ENCODE results near the gene SPATA33. TPM values are rescaled to one million over a fixed set of nuclear protein-coding genes. Genes with fewer than 3 reads are reported as not detected.

The SPATA33 gene
- total and polyA plus RNA-seq, 2 experiments from 2014 or later = 4.4 to 16.8 TPM

DNA sequence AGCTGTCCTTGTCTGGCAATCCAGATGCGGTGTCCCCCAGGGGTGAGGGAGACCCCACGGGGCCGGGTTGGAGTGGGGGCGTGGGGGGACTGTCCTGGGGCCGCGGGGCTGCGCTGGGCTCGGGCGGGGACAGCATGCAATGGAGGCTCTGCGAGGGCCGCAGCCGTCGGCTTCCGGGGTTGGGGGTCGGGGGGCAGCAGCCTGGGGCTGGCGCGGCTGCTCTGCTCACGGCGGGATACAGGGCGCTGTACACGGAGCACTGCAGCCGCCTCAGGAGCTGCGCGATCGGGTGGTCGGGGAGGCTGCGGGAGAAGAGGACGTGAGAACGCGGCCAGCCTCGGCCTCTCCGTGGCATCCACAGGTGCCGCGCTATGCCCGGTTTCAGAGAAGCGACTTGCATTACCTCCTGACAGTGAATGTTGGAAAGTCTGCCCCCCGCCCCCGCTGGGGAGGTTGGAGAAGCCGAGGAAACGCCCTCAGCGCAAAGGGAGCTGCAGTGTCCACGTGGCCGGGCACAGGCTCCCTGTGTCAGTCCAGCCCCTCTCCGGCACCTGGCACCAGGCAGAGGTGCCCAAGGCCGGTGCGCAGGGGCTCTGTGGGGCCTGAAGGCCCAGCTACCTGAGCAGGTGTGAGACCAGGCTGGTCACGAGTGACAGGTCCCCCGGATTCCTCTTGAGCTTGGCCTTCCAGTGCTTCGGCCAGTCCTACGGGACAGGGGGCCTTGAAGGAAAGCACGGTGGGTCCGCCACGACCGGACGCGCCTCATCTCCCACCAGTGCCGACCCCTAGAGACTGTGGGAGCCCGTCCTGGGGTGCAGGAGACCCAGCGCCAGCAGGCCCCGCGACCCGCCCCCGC, 53.3 kb downstream of the SPATA33 start:
- H3K4me3 ChIP-seq = no peak overlapping the region
- H4K20me1 ChIP-seq (ENCODE audit: insufficient read depth, poor library complexity, severe bottlenecking) = no peaks in the 10 kb centered on the region
- H3K4me1 ChIP-seq (ENCODE audit: insufficient read depth) = peaks cover 4% of the 10 kb centered on the region
- no peaks in the 10 kb centered on the region for H3K36me3 ChIP-seq (replicated peaks; ENCODE audit: insufficient read depth, low read depth)
- no peaks in the 10 kb centered on the region for H3K27me3 ChIP-seq
- H3K4me2 ChIP-seq = no peak overlapping the region
- DNase-seq (ENCODE audit: low spot score) = no peak
- H2AFZ ChIP-seq = no peak overlapping the region
- no peaks in the 10 kb centered on the region for H3K9me3 ChIP-seq (ENCODE audit: low read depth)
- H3K79me2 ChIP-seq = no peaks in the 10 kb centered on the region
- WGBS (ENCODE audit: low lambda C conversion rate, missing lambda C conversion rate) = 95% methylated on average over 38 of the region's 63 CpGs
- TF ChIP-seq EZH2 (IDR thresholded peaks at IDR 0.05; ENCODE audit: borderline replicate concordance) (no peak), CTCF (IDR thresholded peaks at IDR 0.05; ENCODE audit: poor library complexity) (no peak), EZH2phosphoT487 (IDR thresholded peaks at IDR 0.05; ENCODE audit: low read depth, severe bottlenecking, unreplicated experiment) (no peak)
- no peaks in the 10 kb centered on the region for H3K9me2 ChIP-seq (replicated peaks; ENCODE audit: insufficient read depth)
- H3K27ac ChIP-seq = no peak overlapping the region

DNA sequence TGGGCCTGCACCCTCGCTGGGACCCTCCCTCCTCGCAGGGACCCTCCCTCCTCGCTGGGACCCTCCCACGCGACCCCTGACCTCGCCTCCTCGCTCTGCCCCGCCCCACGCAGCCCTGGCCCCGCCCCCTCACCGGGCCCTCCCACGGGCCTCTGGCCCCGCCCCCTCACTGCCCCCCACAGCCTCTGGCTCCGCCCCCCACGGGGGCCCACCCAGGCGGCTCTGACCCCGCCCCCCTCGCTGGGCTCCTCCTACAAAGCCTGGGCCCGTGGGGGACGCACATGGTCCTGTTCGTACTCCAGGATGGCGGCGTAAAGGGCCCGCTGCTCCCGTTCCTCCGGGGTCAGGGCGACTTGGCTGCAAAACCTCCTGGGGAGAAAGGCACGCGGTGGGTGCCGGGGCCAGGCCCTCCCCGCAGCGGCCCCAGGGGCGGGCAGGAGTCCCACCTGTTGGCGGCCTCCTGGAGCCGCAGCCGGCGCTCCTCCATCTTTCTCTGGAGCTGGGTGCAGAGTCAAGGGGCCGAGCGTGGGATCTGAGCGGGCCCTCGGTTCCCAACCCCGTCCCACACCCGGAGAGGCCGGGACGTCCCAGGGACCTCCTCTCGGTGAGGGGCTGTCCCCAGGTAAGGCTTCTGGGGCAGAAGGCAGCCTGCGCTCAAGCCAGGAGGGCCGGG, 54.1 kb downstream of the SPATA33 start:
- no peaks in the 10 kb centered on the region for H4K20me1 ChIP-seq (ENCODE audit: insufficient read depth, poor library complexity, severe bottlenecking)
- H3K36me3 ChIP-seq (replicated peaks; ENCODE audit: insufficient read depth, low read depth) = no peaks in the 10 kb centered on the region
- peaks cover 4% of the 10 kb centered on the region for H3K4me1 ChIP-seq (ENCODE audit: insufficient read depth)
- H2AFZ ChIP-seq = peak overlapping the region; percentile 35
- H3K9me3 ChIP-seq (ENCODE audit: low read depth) = no peaks in the 10 kb centered on the region
- WGBS (ENCODE audit: low lambda C conversion rate, missing lambda C conversion rate) = 15% methylated on average over 34 of the region's 48 CpGs
- H3K79me2 ChIP-seq = no peaks in the 10 kb centered on the region
- TF ChIP-seq CTCF (IDR thresholded peaks at IDR 0.05; ENCODE audit: poor library complexity) (no peak), EZH2 (IDR thresholded peaks at IDR 0.05; ENCODE audit: borderline replicate concordance) (no peak), EZH2phosphoT487 (IDR thresholded peaks at IDR 0.05; ENCODE audit: low read depth, severe bottlenecking, unreplicated experiment) (no peak)
- H3K27ac ChIP-seq = no peak overlapping the region
- peak; percentile 70 for DNase-seq (ENCODE audit: low spot score)
- peak overlapping the region; percentile 90 for H3K4me2 ChIP-seq
- no peaks in the 10 kb centered on the region for H3K9me2 ChIP-seq (replicated peaks; ENCODE audit: insufficient read depth)
- peak overlapping the region; percentile 23 for H3K4me3 ChIP-seq
- no peaks in the 10 kb centered on the region for H3K27me3 ChIP-seq

- peak; percentile 17 for DNase-seq (ENCODE audit: low spot score)
- no peak overlapping the region for H3K27ac ChIP-seq
- peak overlapping the region; percentile 90 for H3K4me2 ChIP-seq
- 26% methylated on average over 12 of the region's 22 CpGs for WGBS (ENCODE audit: low lambda C conversion rate, missing lambda C conversion rate)
- peaks cover 4% of the 10 kb centered on the region for H3K4me1 ChIP-seq (ENCODE audit: insufficient read depth)
- no peaks in the 10 kb centered on the region for H3K27me3 ChIP-seq
- no peaks in the 10 kb centered on the region for H3K36me3 ChIP-seq (replicated peaks; ENCODE audit: insufficient read depth, low read depth)
- no peak for TF ChIP-seq CTCF (IDR thresholded peaks at IDR 0.05; ENCODE audit: poor library complexity)
- TF ChIP-seq EZH2 (IDR thresholded peaks at IDR 0.05; ENCODE audit: borderline replicate concordance) = no peak
- TF ChIP-seq EZH2phosphoT487 (IDR thresholded peaks at IDR 0.05; ENCODE audit: low read depth, severe bottlenecking, unreplicated experiment) = no peak
- H3K4me3 ChIP-seq = peak overlapping the region; percentile 23
- no peaks in the 10 kb centered on the region for H4K20me1 ChIP-seq (ENCODE audit: insufficient read depth, poor library complexity, severe bottlenecking)
- H3K9me3 ChIP-seq (ENCODE audit: low read depth) = no peaks in the 10 kb centered on the region
- no peaks in the 10 kb centered on the region for H3K79me2 ChIP-seq
- no peaks in the 10 kb centered on the region for H3K9me2 ChIP-seq (replicated peaks; ENCODE audit: insufficient read depth)
- peak overlapping the region; percentile 35 for H2AFZ ChIP-seq
These were observed 54.7 kb downstream of the SPATA33 start for GRCh38 chr16:89712274-89712781.

Data from hepatocyte (in vitro differentiated cells).